ENCODE results near the gene SMC1A. TPM values are rescaled to one million over a fixed set of nuclear protein-coding genes. Genes with fewer than 3 reads are reported as not detected.
"Not testable (repeated sequence)": the region's sequence is repeated elsewhere in the genome, so short reads cannot be mapped to it uniquely, and the experiment has no call there.

SMC1A gene
- total RNA-seq, 1 donor from 2014 or later = 67.7 TPM

DNA sequence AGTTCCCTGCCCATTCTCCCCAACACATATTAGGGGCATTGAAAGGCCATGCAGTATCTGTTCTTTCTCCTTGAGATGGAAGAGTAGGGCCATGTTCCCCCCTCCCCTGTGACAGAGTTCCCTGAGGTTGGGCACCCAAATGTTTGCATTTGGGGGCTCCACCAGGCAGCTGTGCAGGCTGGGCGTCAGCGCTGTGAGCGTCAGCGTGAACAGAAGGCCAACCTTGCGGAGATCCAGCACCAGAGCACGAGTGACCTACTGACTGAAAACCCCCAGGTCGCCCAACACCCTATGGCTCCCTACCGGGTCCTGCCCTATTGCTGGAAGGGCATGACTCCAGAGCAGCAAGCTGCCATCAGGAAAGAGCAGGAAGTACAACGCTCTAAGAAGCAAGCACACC, 7.8 kb upstream of the SMC1A start:
- DNase-seq (ENCODE audit: low spot score) = no peak
- ATAC-seq = no peak
- intact Hi-C loops (cut with DNase I) = no loop called here

GRCh38 chrX:53429755-53430154, 7.3 kb upstream of the SMC1A start:
- intact Hi-C loops (cut with DNase I) = loop anchor here (10.0 kb wide), 1 partner anchor 115 kb away; no protein-coding TSS in a partner anchor
- ATAC-seq (no peak), DNase-seq (ENCODE audit: low spot score) (no peak)

GRCh38 chrX:53422861-53423306, 430 bp upstream of the SMC1A start, which contains the start of gene RIBC1:
Gene RIBC1 (plus strand): TSS chrX:53422873. CDS start chrX:53426277, 3,404 bp downstream.
- no peak for DNase-seq (ENCODE audit: low spot score)
- peak; percentile 26 for ATAC-seq
- intact Hi-C loops (cut with DNase I) = loop anchor here (10.0 kb wide), 1 partner anchor 108 kb away; no protein-coding TSS in a partner anchor

DNA sequence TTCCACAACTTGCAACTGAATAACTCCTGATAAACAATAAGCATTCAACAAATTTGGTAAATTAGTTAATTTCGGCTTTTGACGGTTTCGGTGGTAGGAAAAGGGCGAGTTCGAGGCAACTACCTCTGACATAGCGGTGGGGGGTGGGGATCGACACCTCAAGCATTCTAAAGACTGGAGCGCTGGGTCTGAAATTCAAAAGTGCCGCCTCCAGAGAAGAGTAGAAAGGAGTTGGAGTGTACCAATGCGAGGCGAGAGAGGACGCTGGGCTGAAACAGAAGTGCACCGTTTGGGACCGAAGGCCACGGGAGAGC, 725 bp downstream of the SMC1A start:
- ATAC-seq (no peak), DNase-seq (ENCODE audit: low spot score) (no peak)
- intact Hi-C loops (cut with DNase I) = loop anchor here (10.0 kb wide), 1 partner anchor 107 kb away; no protein-coding TSS in a partner anchor

DNA sequence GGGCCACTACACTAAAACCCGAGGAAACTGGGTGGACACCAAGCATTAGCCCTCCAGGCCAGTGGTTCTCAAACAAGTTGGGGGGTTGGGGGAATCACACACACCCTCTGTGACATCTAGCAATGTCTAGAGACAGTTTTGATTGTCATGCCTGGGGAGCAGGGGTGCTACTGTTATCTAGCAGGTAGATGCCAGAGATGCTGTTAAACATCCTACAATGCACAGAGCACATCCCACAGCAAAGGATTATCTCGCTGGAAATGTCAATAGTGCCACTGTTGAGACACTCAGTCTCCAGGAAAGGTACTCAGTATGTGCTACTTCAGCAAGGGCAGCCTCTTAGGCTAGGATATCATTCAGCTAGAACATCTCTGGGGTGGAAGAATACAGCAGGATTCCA, 1.3 kb downstream of the SMC1A start:
- intact Hi-C loops (cut with DNase I) = loop anchor here (10.0 kb wide), 1 partner anchor 106 kb away; no protein-coding TSS in a partner anchor
- no peak for ATAC-seq
- DNase-seq (ENCODE audit: low spot score) = no peak

GRCh38 chrX:53420351-53420750, 2.1 kb downstream of the SMC1A start:
- intact Hi-C loops (cut with DNase I) = loop anchor here (10.0 kb wide), 1 partner anchor 106 kb away; no protein-coding TSS in a partner anchor
- not testable (repeated sequence) for ATAC-seq; DNase-seq (ENCODE audit: low spot score)

GRCh38 chrX:53412446-53412845, 10.0 kb downstream of the SMC1A start:
- intact Hi-C loops (cut with DNase I) = no loop called here
- no peak for DNase-seq (ENCODE audit: low spot score)
- no peak for ATAC-seq

GRCh38 chrX:53403535-53403934, 18.9 kb downstream of the SMC1A start:
- DNase-seq (ENCODE audit: low spot score) = no peak
- intact Hi-C loops (cut with DNase I) = no loop called here

GRCh38 chrX:53398216-53398615, 24.2 kb downstream of the SMC1A start:
- DNase-seq (ENCODE audit: low spot score) (no peak), ATAC-seq (no peak)
- intact Hi-C loops (cut with DNase I) = no loop called here

More at GRCh38 chrX:53403535-53403934, 18.9 kb downstream of the SMC1A start:
- no peak for ATAC-seq

- intact Hi-C loops (cut with DNase I) = no loop called here
- ATAC-seq (no peak), DNase-seq (ENCODE audit: low spot score) (no peak)
Measured at GRCh38 chrX:53395605-53396298, 26.7 kb downstream of the SMC1A start.

GRCh38 chrX:53383376-53384076, 38.9 kb downstream of the SMC1A start:
- intact Hi-C loops (cut with DNase I) = no loop called here
- ATAC-seq = no peak
- DNase-seq (ENCODE audit: low spot score) = no peak

DNA sequence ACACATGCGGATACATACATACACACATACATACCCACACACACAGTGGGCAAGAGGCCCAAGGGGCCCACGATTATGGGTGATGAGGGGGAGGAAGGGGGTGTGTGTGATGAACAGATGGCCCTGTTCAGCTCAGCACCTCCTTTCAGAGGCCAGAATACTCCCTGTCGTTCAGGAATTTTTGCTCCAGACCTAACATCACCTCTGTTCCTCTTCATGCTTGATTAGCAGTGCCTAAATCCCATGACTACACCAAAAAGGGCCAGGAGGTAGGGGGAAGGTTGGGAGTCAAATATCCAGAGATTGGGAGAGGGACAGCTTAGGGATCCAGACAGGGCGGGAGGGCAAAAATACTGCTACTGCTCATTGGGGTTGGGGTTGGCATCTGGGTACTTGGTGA, 42.7 kb downstream of the SMC1A start:
- intact Hi-C loops (cut with DNase I) = loop anchor here (2.0 kb wide), 1 partner anchor 37 kb away; no protein-coding TSS in a partner anchor
- DNase-seq (ENCODE audit: low spot score) (no peak), ATAC-seq (no peak)

DNA sequence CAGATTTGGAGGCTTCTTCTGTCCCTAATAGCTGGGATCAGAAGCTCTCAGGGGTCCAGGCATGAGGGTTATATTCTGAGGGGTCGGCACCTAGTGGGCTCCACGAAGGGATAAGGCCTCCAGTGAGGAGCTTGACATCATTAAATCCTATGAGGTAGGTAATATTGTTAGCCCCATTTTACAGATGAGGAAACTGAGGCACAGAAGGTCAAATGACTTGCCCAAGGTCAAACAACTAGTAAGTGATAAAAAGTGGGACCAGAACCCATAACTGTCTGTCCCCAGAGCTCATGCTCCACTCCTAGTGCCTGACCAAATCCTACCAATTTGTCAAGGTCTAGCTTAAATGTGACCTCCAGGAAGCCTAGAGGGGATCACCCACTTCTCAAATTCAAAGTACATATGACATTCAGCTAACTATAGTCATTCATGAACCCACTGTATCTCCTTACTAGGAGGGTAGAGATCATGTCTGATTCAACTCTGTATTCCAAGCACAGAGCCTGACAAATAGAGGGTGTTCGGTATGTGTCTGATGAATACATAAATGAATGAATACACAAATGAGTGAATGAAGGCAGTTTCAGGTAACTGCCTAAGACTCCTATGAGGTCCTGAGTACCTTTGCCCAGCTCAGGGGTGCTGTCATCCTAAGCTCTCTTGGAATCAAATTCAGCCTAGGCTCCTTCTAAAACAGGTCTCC, 43.3 kb downstream of the SMC1A start:
- DNase-seq (ENCODE audit: low spot score) (no peak), ATAC-seq (no peak)
- intact Hi-C loops (cut with DNase I) = no loop called here

DNA sequence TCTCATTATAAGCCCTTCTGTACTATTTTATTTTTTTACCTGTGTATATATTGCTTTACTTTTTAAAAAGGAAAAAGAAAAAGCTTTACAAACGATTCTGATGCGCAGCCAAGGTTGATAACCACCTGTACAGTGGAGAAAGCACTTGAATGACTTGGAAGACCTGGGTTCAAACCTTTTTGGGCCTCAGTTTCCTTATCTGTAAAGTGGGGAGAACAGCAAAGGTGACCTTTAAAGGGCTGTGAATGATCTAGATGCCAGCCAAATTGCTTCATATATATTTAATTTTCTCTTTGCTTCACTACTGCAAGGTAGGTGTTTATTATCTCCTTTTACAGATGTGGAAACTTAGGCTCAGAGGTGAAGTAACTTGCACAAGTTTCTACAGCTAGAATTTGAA, 45.0 kb downstream of the SMC1A start:
- intact Hi-C loops (cut with DNase I) = no loop called here
- ATAC-seq (no peak), DNase-seq (ENCODE audit: low spot score) (no peak)

- intact Hi-C loops (cut with DNase I) = no loop called here
- DNase-seq (ENCODE audit: low spot score) (no peak), ATAC-seq (no peak)
Measured at GRCh38 chrX:53376888-53377287, 45.6 kb downstream of the SMC1A start.

DNA sequence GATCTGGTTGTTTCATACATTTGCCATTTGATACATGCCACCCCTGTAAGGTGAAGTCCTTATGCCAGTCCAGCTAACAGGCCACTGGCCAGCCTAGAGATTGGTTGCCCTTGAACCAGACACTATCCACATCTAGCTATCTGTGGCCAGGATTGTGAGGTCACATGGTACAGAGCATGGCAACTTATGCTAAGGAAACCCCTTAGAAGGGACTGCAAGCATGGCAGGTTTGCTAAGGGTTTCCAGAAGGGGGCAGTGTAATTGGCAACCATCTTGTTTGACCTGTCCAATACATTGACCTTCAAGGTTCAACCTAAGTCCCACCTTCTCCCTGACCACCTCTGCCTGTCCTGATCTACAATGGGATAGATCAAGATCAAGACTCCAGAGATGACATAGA, 47.5 kb downstream of the SMC1A start:
- intact Hi-C loops (cut with DNase I) = no loop called here
- ATAC-seq (no peak), DNase-seq (ENCODE audit: low spot score) (no peak)

DNA sequence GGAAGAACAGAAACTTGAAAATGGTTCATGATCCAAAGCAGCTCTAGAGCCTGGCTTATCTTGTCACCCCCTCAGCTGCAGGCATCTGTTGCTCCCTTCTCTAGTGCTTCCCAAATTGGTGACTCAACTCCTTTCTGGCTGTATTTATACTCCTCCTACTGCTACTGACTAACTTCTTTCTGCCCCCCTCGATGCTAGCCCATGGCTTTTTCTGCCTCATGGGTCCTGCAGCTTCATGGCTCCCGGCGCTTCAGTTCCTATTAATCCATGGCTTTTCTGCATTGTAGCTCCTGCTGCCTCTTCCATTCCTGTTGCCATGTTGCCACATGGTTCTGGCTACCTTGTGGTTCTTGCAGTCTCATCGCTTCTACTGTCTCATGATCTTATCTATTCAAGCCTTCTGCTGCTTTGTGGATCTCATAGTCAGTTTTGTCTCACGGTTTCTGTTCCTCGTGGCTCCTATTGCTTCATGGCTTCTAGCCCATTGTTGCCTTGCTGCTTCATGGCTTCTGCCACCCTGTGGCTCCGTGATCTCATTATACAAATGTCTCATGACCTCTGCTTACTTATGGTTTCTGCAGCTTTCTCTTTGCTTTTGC, 48.1 kb downstream of the SMC1A start:
- intact Hi-C loops (cut with DNase I) = no loop called here

DNA sequence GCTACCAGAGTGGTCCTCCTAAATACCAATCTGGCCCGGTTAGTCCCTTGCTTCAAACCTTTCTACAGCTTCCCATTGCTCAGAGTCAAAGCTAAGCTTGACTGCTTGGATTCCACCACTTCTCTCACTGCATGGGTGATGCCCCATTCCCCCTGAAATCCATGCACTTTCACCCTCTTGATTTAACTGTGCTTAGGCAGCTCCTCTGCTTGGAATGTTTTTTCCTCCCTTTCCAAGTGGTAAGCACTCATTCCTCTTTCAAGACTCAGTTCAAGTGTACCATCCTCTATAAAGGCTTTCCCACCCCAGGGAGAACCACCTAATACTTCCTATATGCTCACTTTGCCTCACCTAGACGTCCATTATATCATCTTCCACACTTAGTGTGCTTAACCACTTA, 49.1 kb downstream of the SMC1A start:
- DNase-seq (ENCODE audit: low spot score) = no peak
- intact Hi-C loops (cut with DNase I) = no loop called here
- no peak for ATAC-seq

More for the DNA sequence above, 48.1 kb downstream of the SMC1A start:
- no peak for ATAC-seq
- no peak for DNase-seq (ENCODE audit: low spot score)

GRCh38 chrX:53366454-53366853, 56.0 kb downstream of the SMC1A start:
- DNase-seq (ENCODE audit: low spot score); intact Hi-C loops (cut with DNase I); ATAC-seq: not testable (repeated sequence)
